H9 (cell line): ENCODE results near the gene LINS1. TPM values are rescaled to one million over a fixed set of nuclear protein-coding genes. Genes with fewer than 3 reads are reported as not detected.

Experiments
- DNase-seq: peaks from one replicate; pipeline ENCODE4 v3.0.0-alpha.2; 2017
- H2AFZ ChIP-seq: one replicate; pipeline ENCODE4 v1.6.1; 2013; ENCODE audit warnings: mild to moderate bottlenecking, low read length, control low read depth, moderate library complexity
- H2AK5ac ChIP-seq: 2 replicates; pipeline ENCODE4 v1.6.1; 2013; ENCODE audit warnings: low read length, control low read depth, mixed read lengths; ENCODE audit not compliant: insufficient read length
- H2BK120ac ChIP-seq: one replicate; pipeline ENCODE4 v1.6.1; 2013; ENCODE audit warnings: low read depth, mild to moderate bottlenecking, low read length, control low read depth, inconsistent platforms; ENCODE audit not compliant: poor library complexity, severe bottlenecking
- H2BK12ac ChIP-seq: 2 replicates; pipeline ENCODE4 v1.6.1; 2013; ENCODE audit warnings: low read length, control low read depth, mixed read lengths, low read depth; ENCODE audit not compliant: insufficient read length
- H2BK15ac ChIP-seq: 2 replicates; pipeline ENCODE4 v1.6.1; 2013; ENCODE audit warnings: low read depth, low read length, control low read depth
- H2BK20ac ChIP-seq: one replicate; pipeline ENCODE4 v1.6.1; 2013; ENCODE audit warnings: low read depth, mild to moderate bottlenecking, low read length, control low read depth, inconsistent platforms; ENCODE audit not compliant: poor library complexity, severe bottlenecking
- H2BK5ac ChIP-seq: 2 replicates; pipeline ENCODE4 v1.6.1; 2013; ENCODE audit warnings: low read length, control low read depth, mixed read lengths; ENCODE audit not compliant: insufficient read length
- H3K14ac ChIP-seq: 2 replicates; pipeline ENCODE4 v1.6.1; 2013; ENCODE audit warnings: low read length, control low read depth; ENCODE audit not compliant: insufficient read depth
- H3K18ac ChIP-seq: 2 replicates; pipeline ENCODE4 v1.6.1; 2013; ENCODE audit warnings: low read depth, mild to moderate bottlenecking, mixed read lengths, low read length, control low read depth; ENCODE audit not compliant: insufficient read length
- H3K23ac ChIP-seq: 2 replicates; pipeline ENCODE4 v1.6.1; 2013; ENCODE audit warnings: low read length, control low read depth, mixed read lengths, low read depth; ENCODE audit not compliant: insufficient read length
- H3K23me2 ChIP-seq: 2 replicates; pipeline ENCODE4 v1.6.1; 2013; ENCODE audit warnings: low read depth, mild to moderate bottlenecking, mixed read lengths, low read length, control low read depth; ENCODE audit not compliant: insufficient read length, poor library complexity, severe bottlenecking
- H3K27ac ChIP-seq: 2 replicates; pipeline ENCODE4 v1.5.1; 2013; ENCODE audit warnings: low read length, control low read depth, mixed read lengths, low read depth; ENCODE audit not compliant: insufficient read length
- H3K27me3 ChIP-seq: 2 replicates; pipeline ENCODE4 v1.6.1; 2013; ENCODE audit warnings: low read length, control low read depth, inconsistent platforms; ENCODE audit not compliant: insufficient read depth
- H3K4ac ChIP-seq: 2 replicates; pipeline ENCODE4 v1.6.1; 2013; ENCODE audit warnings: low read depth, mild to moderate bottlenecking, control low read depth, inconsistent platforms, low read length, moderate library complexity
- H3K4me1 ChIP-seq: 2 replicates; pipeline ENCODE4 v1.6.1; 2013; ENCODE audit warnings: low read length, control low read depth, inconsistent platforms; ENCODE audit not compliant: insufficient read depth
- H3K4me2 ChIP-seq: 2 replicates; pipeline ENCODE4 v1.6.1; 2013; ENCODE audit warnings: low read length, control low read depth, mixed read lengths; ENCODE audit not compliant: insufficient read length, insufficient read depth
- H3K56ac ChIP-seq: 2 replicates; pipeline ENCODE4 v1.6.1; 2013; ENCODE audit warnings: low read depth, mild to moderate bottlenecking, mixed read lengths, low read length, control low read depth; ENCODE audit not compliant: insufficient read length
- H3K79me1 ChIP-seq: 2 replicates; pipeline ENCODE4 v1.6.1; 2013; ENCODE audit warnings: low read depth, mild to moderate bottlenecking, moderate library complexity, low read length, control low read depth, inconsistent platforms; ENCODE audit not compliant: insufficient read depth, poor library complexity, severe bottlenecking
- H3K79me2 ChIP-seq: 2 replicates; pipeline ENCODE4 v1.6.1; 2013; ENCODE audit warnings: low read length, control low read depth, inconsistent platforms; ENCODE audit not compliant: insufficient read depth
- H3K9ac ChIP-seq: 2 replicates; pipeline ENCODE4 v1.6.1; 2013; ENCODE audit warnings: low read length, control low read depth, mixed read lengths; ENCODE audit not compliant: insufficient read length; ENCODE audit errors: extremely low read depth
- H3K9me3 ChIP-seq: one replicate; pipeline ENCODE4 v1.6.1; 2013; ENCODE audit warnings: low read depth, low read length, inconsistent platforms; ENCODE audit not compliant: control insufficient read depth
- H3T11ph ChIP-seq: one replicate; pipeline ENCODE4 v1.6.1; 2013; ENCODE audit warnings: mild to moderate bottlenecking, low read length, control low read depth, inconsistent platforms
- H4K20me1 ChIP-seq: one replicate; pipeline ENCODE4 v1.6.1; 2013; ENCODE audit not compliant: control insufficient read depth, insufficient read length, insufficient read depth
- H4K5ac ChIP-seq: 2 replicates; pipeline ENCODE4 v1.6.1; 2013; ENCODE audit warnings: low read depth, mild to moderate bottlenecking, mixed read lengths, low read length, control low read depth; ENCODE audit not compliant: insufficient read length
- H4K8ac ChIP-seq: replicated peaks from 2 replicates; pipeline ENCODE4 v1.6.1; 2013; ENCODE audit warnings: low read length, control low read depth, mixed read lengths, low read depth; ENCODE audit not compliant: insufficient read length
- H4K91ac ChIP-seq: 2 replicates; pipeline ENCODE4 v1.6.1; 2013; ENCODE audit warnings: low read depth, mild to moderate bottlenecking, moderate library complexity, mixed read lengths, low read length, control low read depth; ENCODE audit not compliant: insufficient read length
- H3K27ac Mint-ChIP-seq, 3 experiments: 2 replicates in 2 of 3; 3 replicates in 1 of 3; pipeline ENCODE4 v1.8.0; 2020 to 2021; ENCODE audit warnings: mixed read lengths in 3 of 3, mild to moderate bottlenecking in 1 of 3, moderate library complexity in 1 of 3
- H3K27me3 Mint-ChIP-seq: 2 replicates; pipeline ENCODE4 v1.8.0; 2021; ENCODE audit warnings: low read depth, mild to moderate bottlenecking, moderate library complexity, mixed read lengths
- H3K36me3 Mint-ChIP-seq, 3 experiments: 2 replicates in 2 of 3; 3 replicates in 1 of 3; pipeline ENCODE4 v1.8.0; 2020 to 2021; ENCODE audit warnings: low read depth in 3 of 3, mixed read lengths in 3 of 3; ENCODE audit not compliant: insufficient read depth in 1 of 3
- H3K4me1 Mint-ChIP-seq, 2 experiments: 2 replicates each; pipeline ENCODE4 v1.8.0; 2020; ENCODE audit warnings: mixed read lengths in 2 of 2
- H3K4me3 Mint-ChIP-seq, 2 experiments: 2 replicates in 1 of 2; 3 replicates in 1 of 2; pipeline ENCODE4 v1.8.0; 2020 to 2021; ENCODE audit warnings: mild to moderate bottlenecking in 2 of 2, mixed read lengths in 2 of 2, moderate library complexity in 1 of 2
- H3K9me3 Mint-ChIP-seq, 2 experiments: 2 replicates in 1 of 2; 3 replicates in 1 of 2; pipeline ENCODE4 v1.8.0; 2020; ENCODE audit warnings: mild to moderate bottlenecking in 2 of 2, mixed read lengths in 2 of 2, moderate library complexity in 1 of 2
- WGBS: extraction: QIAGEN DNeasy Blood & Tissue Kit; methylation state at CpG from one replicate; pipeline ENCODE4 v1.1.7; 2013; ENCODE audit warnings: missing lambda C conversion rate, low lambda C conversion rate, mixed read lengths; ENCODE audit not compliant: insufficient read length; ENCODE audit errors: extremely low coverage; 5-methylcytosine and 5-hydroxymethylcytosine counted together
- total RNA-seq: library from RNA; stranded (reverse); gene quantifications from 2 replicates; pipeline ENCODE4 v1.2.1, GENCODE V29; 2021
- TF ChIP-seq, protein P1 (sequence below): fragments of 200-600 bp; sonication (generic); conservative IDR thresholded peaks from 3 replicates; pipeline ENCODE4 v1.8.0; 2021; ENCODE audit warnings: antibody characterized with exemption, mild to moderate bottlenecking

Gene LINS1
- total RNA-seq, 1 experiment from 2014 or later = 8.8 TPM

GRCh38 chr15:100631831-100632230 is 29.8 kb upstream of the LINS1 start:
- Histone ChIP-seq H3T11ph (no peak overlapping the region), H4K20me1 (peaks cover 3% of the 10 kb centered on the region), H3K18ac (no peak overlapping the region), H3K56ac (no peak overlapping the region), H3K23ac (no peak overlapping the region), H2BK12ac (no peak overlapping the region), H2BK120ac (no peak overlapping the region), H4K91ac (no peak overlapping the region), H2BK20ac (no peak overlapping the region), H3K79me1 (peaks cover 3% of the 10 kb centered on the region), H4K5ac (no peak overlapping the region), H3K23me2 (no peaks in the 10 kb centered on the region), H3K4me2 (no peak overlapping the region), H2BK15ac (no peak overlapping the region), H3K9ac (no peak overlapping the region), H3K79me2 (no peaks in the 10 kb centered on the region), H3K27ac (no peak overlapping the region), H4K8ac (no peak overlapping the region), H3K14ac (no peak overlapping the region), H2AK5ac (no peak overlapping the region), H3K4me1 (no peaks in the 10 kb centered on the region; the same call in 1 of the 2 replicates), H3K4ac (no peak overlapping the region), H3K27me3 (no peaks in the 10 kb centered on the region), H2AFZ (no peak overlapping the region), H2BK5ac (no peak overlapping the region), H3K9me3 (no peaks in the 10 kb centered on the region)
- Mint-ChIP-seq H3K36me3 (peaks cover 4 to 30% (median 25%) of the 10 kb centered on the region in 3 experiments; a peak in 6 of 7 replicates), H3K4me1 (peaks cover 39 to 40% of the 10 kb centered on the region in 2 experiments), H3K9me3 (no peaks in the 10 kb centered on the region), H3K4me3 (no peak overlapping the region), H3K27me3 (no peaks in the 10 kb centered on the region), H3K27ac (no peak overlapping the region)
- no CpG with 5 or more reads among the region's 10 CpGs for WGBS
- TF ChIP-seq, protein P1, sequence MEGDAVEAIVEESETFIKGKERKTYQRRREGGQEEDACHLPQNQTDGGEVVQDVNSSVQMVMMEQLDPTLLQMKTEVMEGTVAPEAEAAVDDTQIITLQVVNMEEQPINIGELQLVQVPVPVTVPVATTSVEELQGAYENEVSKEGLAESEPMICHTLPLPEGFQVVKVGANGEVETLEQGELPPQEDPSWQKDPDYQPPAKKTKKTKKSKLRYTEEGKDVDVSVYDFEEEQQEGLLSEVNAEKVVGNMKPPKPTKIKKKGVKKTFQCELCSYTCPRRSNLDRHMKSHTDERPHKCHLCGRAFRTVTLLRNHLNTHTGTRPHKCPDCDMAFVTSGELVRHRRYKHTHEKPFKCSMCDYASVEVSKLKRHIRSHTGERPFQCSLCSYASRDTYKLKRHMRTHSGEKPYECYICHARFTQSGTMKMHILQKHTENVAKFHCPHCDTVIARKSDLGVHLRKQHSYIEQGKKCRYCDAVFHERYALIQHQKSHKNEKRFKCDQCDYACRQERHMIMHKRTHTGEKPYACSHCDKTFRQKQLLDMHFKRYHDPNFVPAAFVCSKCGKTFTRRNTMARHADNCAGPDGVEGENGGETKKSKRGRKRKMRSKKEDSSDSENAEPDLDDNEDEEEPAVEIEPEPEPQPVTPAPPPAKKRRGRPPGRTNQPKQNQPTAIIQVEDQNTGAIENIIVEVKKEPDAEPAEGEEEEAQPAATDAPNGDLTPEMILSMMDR = no peak
- DNase-seq = no peak
